GM12878 (cell line): ENCODE measurements around the gene DEUP1. TPM values are rescaled to one million over a fixed set of nuclear protein-coding genes. Genes with fewer than 3 reads are reported as not detected.

Experiments
- ATAC-seq: fragments of 200-7000 bp; cut with Tn5 transposase; 3 replicates; pipeline ENCODE4 v1.9.1; 2020; ENCODE audit warnings: mild to moderate bottlenecking, moderate library complexity
- BruUV-seq: library from RNA; stranded (reverse); fragments of 400-500 nt; replicated peaks from 2 replicates; lab custom pipeline; 2021; lab: Mats Ljungman, UMichigan
- CTCF ChIA-PET: fragments of 300-600 bp; sonication (Branson Sonifier 250); formaldehyde crosslinking; extraction: SDS; loops from one replicate; lab custom pipeline; 2021; ENCODE audit warnings: inconsistent platforms; lab: Yijun Ruan, JAX
- POLR2A ChIA-PET: fragments of 350-600 bp; formaldehyde crosslinking; extraction: SDS; loops from one replicate; lab custom pipeline; 2021; ENCODE audit warnings: inconsistent platforms; lab: Charles Lee
- RAD21 ChIA-PET: fragments of 300-600 bp; sonication (Branson Sonifier 250); formaldehyde crosslinking; loops from one replicate; lab custom pipeline; 2023; ENCODE audit warnings: antibody characterized with exemption; ENCODE audit not compliant: unreplicated experiment; lab: Charles Lee
- SMC1A ChIA-PET: fragments of 300-600 bp; sonication (Branson Sonifier 250); formaldehyde crosslinking; loops from one replicate; lab custom pipeline; 2023; ENCODE audit not compliant: unreplicated experiment, uncharacterized antibody; lab: Charles Lee
- DNase-seq: peaks from one replicate; pipeline ENCODE4 v3.0.0-alpha.2; 2011; ENCODE audit warnings: low read depth, low spot score
- FAIRE-seq: peaks from 3 replicates; lab custom pipeline; 2011; peaks lifted over from hg19 to GRCh38; lab: Jason Lieb, UNC
- H2AFZ ChIP-seq: 2 replicates; pipeline ENCODE4 v1.6.0; 2011; ENCODE audit warnings: low read depth, low read length, control low read depth; ENCODE audit not compliant: control insufficient read depth
- H3K27ac ChIP-seq: 2 replicates; pipeline ENCODE4 v1.5.1; 2011; ENCODE audit warnings: control low read depth; ENCODE audit not compliant: control insufficient read depth, insufficient read depth
- H3K27me3 ChIP-seq, 2 experiments: replicated peaks in 1 of 2; 2 replicates each; pipeline versions ENCODE4 v1.6.0 to v1.6.1; 2011; ENCODE audit warnings: low read length in 1 of 2; ENCODE audit not compliant: control insufficient read depth in 2 of 2, insufficient read depth in 2 of 2
- H3K36me3 ChIP-seq, 2 experiments: 2 replicates each; pipeline ENCODE4 v1.5.1; 2011; ENCODE audit warnings: low read length in 1 of 2; ENCODE audit not compliant: control insufficient read depth in 2 of 2, insufficient read depth in 2 of 2
- H3K4me1 ChIP-seq: 2 replicates; pipeline ENCODE4 v1.6.1; 2011; ENCODE audit warnings: mild to moderate bottlenecking, low read length, moderate library complexity, mixed read lengths; ENCODE audit not compliant: control insufficient read depth, insufficient read depth
- H3K4me2 ChIP-seq: 2 replicates; pipeline ENCODE4 v1.6.0; 2011; ENCODE audit warnings: control low read depth; ENCODE audit not compliant: control insufficient read depth, insufficient read depth
- H3K4me3 ChIP-seq: fragments of 200-600 bp; sonication (generic); 2 replicates; pipeline ENCODE4 v1.5.1; 2016
- H3K79me2 ChIP-seq: 2 replicates; pipeline ENCODE4 v1.6.0; 2011; ENCODE audit warnings: low read length; ENCODE audit not compliant: control insufficient read depth, insufficient read depth
- H3K9ac ChIP-seq: 2 replicates; pipeline ENCODE4 v1.8.0; 2011; ENCODE audit warnings: low read length, control low read depth, mixed read lengths; ENCODE audit not compliant: control insufficient read depth, insufficient read depth
- H3K9me3 ChIP-seq: replicated peaks from 3 replicates; pipeline ENCODE4 v1.5.1; 2011; ENCODE audit warnings: mild to moderate bottlenecking, low read length; ENCODE audit not compliant: control insufficient read depth, insufficient read depth
- H4K20me1 ChIP-seq: 2 replicates; pipeline ENCODE4 v1.6.0; 2011; ENCODE audit not compliant: control insufficient read depth, insufficient read depth
- CBFB ChIP-seq: IDR thresholded peaks from 2 replicates; pipeline ENCODE4 v1.6.1; 2016; ENCODE audit warnings: antibody characterized with exemption, low read depth
- EGR1 ChIP-seq, 2 experiments: IDR thresholded peaks; 1 replicate in 1 of 2; 2 replicates in 1 of 2; pipeline ENCODE4 v1.6.1; 2011 to 2012; ENCODE audit warnings: low read depth in 2 of 2, low read length in 2 of 2, borderline replicate concordance in 1 of 2, mild to moderate bottlenecking in 1 of 2, moderate library complexity in 1 of 2
- NRF1 ChIP-seq: conservative IDR thresholded peaks from 2 replicates; pipeline ENCODE4 v1.6.1; 2011; ENCODE audit warnings: mild to moderate bottlenecking, low read depth, low read length, improper control_type of control experiment
- PAX8 ChIP-seq: fragments of 450-650 bp; IDR thresholded peaks from 2 replicates; pipeline ENCODE4 v1.6.1; 2017; ENCODE audit warnings: mild to moderate bottlenecking, moderate library complexity
- POLR2AphosphoS5 ChIP-seq: IDR thresholded peaks from 2 replicates; pipeline ENCODE4 v1.6.1; 2011; ENCODE audit warnings: mild to moderate bottlenecking, low read length, inconsistent platforms
- TCF7 ChIP-seq: IDR thresholded peaks from 2 replicates; pipeline ENCODE4 v1.6.1; 2014; ENCODE audit warnings: antibody characterized with exemption, borderline replicate concordance
- ZNF274 ChIP-seq: IDR thresholded peaks from one replicate; pipeline ENCODE4 v1.8.0; 2011; ENCODE audit not compliant: insufficient read length, insufficient read depth
- WGBS: methylation state at CpG from one replicate; pipeline ENCODE4 v1.1.6; 2016; ENCODE audit warnings: low lambda C conversion rate; ENCODE audit not compliant: insufficient replicate concordance, insufficient coverage; ENCODE audit errors: missing lambda C conversion rate; 5-methylcytosine and 5-hydroxymethylcytosine counted together
- in situ Hi-C: fragments of 300-500 bp; cut with MboI; formaldehyde crosslinking; loops from 9 replicates; pipeline ENCODE4 v1.14.3; 2018; ENCODE audit warnings: mixed read lengths
- intact Hi-C: fragments of 100-400 bp; cut with micrococcal nuclease; formaldehyde crosslinking; loops from one replicate; pipeline ENCODE4 v1.14.2; 2022; ENCODE audit not compliant: unreplicated experiment
- polyA plus RNA-seq, 11 experiments: library from polyadenylated mRNA; depleted of rRNA in 4 of 11; unstranded in 6 of 11; stranded (reverse) in 5 of 11; fragments of >200 nt; fragmentation: Nextera tagmentation in 4 of 11; fragmentation: Illumina TruSeq in 1 of 11; extraction: Ambion mirVana in 4 of 11; extraction: Trizol in 1 of 11; gene quantifications; 1 replicate in 1 of 11; 2 replicates in 10 of 11; pipeline versions ENCODE4 v1.2.1 to v1.2.3, GENCODE V29; 2011 to 2016; ENCODE audit warnings: inconsistent platforms in 2 of 11, missing spikeins in 2 of 11, low read depth in 1 of 11
- total RNA-seq, 4 experiments: library from RNA; depleted of rRNA in 3 of 4; stranded (reverse); fragments of >200 nt in 3 of 4; fragmentation: Illumina TruSeq in 1 of 4; extraction: Trizol in 1 of 4; gene quantifications; 2 replicates each; pipeline versions ENCODE4 v1.2.1 to v1.2.3, GENCODE V29; 2013 to 2021
- TF ChIP-seq, protein P1 (sequence below): fragments of 450-650 bp; IDR thresholded peaks from 2 replicates; pipeline ENCODE4 v1.6.1; 2014; ENCODE audit warnings: mild to moderate bottlenecking
- TF ChIP-seq, protein P2 (sequence below): IDR thresholded peaks from 2 replicates; pipeline ENCODE4 v1.6.1; 2011; ENCODE audit warnings: low read depth, low read length, improper control_type of control experiment, borderline replicate concordance
- TF ChIP-seq, protein P3 (sequence below): fragments of 450-650 bp; formaldehyde crosslinking; IDR thresholded peaks from 2 replicates; pipeline ENCODE4 v1.4.0; 2020; ENCODE audit warnings: mild to moderate bottlenecking, moderate library complexity
- TF ChIP-seq, protein P4 (sequence below): IDR thresholded peaks from 2 replicates; pipeline ENCODE4 v1.6.1; 2012; ENCODE audit warnings: low read depth, low read length, improper control_type of control experiment
- TF ChIP-seq, protein P5 (sequence below): IDR thresholded peaks from 2 replicates; pipeline ENCODE4 v1.6.1; 2012; ENCODE audit warnings: mild to moderate bottlenecking, low read depth, low read length
- TF ChIP-seq, protein P6 (sequence below): IDR thresholded peaks from 2 replicates; pipeline ENCODE4 v1.6.1; 2011; ENCODE audit warnings: low read depth, mild to moderate bottlenecking, low read length, moderate library complexity, borderline replicate concordance; ENCODE audit errors: extremely low read depth

The DEUP1 gene
- total and polyA plus RNA-seq, 10 of the 15 experiments (the other 5 are each of a cell fraction or from before 2014, with no cell fraction given): 0.12 TPM; not detected in 9

DNA sequence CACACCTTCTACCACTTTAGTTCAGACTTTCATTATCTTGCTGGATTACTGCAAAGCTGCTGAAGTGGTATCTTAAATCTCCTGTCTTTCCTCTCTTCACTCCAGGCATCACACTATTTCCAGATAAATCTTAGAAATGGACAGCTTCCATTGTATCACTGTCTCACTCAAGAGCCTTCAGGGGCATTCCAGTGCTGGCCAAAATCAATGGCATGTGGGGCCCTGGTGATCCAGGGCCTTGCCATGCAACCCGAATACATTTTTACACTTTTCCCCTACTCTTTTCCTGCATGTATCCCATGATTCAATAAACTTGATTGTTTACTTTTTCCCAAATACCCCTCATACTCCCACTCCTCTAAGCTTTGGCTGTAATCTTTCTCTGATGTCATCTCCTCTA, 39.4 kb upstream of the DEUP1 start:
- Histone ChIP-seq H3K4me1 (peaks cover 16% of the 10 kb centered on the region), H3K27me3 (no peaks in the 10 kb centered on the region), H3K4me2 (no peak overlapping the region), H3K79me2 (no peaks in the 10 kb centered on the region), H3K9me3 (no peaks in the 10 kb centered on the region; the same call in 2 of the 3 replicates), H2AFZ (no peak overlapping the region), H4K20me1 (no peaks in the 10 kb centered on the region), H3K4me3 (no peak overlapping the region), H3K36me3 (no peaks in the 10 kb centered on the region), H3K27ac (no peak overlapping the region), H3K9ac (no peak overlapping the region)
- ATAC-seq: no peak
- WGBS: 0% methylated on average over 1 of the region's 1 CpG
- in situ Hi-C loops (no loop called here), intact Hi-C loops (no loop called here)
- ChIA-PET RAD21 (no interaction called here), POLR2A (no interaction called here), CTCF (no interaction called here), SMC1A (no interaction called here)
- no TSS peak for BruUV-seq
- FAIRE-seq: no peak
- DNase-seq: no peak
- TF ChIP-seq POLR2AphosphoS5 (no peak), CBFB (no peak), NRF1 (no peak), EGR1 (IDR thresholded peaks at IDR 0.05; ENCODE audit: borderline replicate concordance in 1 of 2, low read depth in 2 of 2, low read length in 2 of 2) (no peak), PAX8 (no peak), TCF7 (no peak), ZNF274 (no peak)
- TF ChIP-seq, protein P1, sequence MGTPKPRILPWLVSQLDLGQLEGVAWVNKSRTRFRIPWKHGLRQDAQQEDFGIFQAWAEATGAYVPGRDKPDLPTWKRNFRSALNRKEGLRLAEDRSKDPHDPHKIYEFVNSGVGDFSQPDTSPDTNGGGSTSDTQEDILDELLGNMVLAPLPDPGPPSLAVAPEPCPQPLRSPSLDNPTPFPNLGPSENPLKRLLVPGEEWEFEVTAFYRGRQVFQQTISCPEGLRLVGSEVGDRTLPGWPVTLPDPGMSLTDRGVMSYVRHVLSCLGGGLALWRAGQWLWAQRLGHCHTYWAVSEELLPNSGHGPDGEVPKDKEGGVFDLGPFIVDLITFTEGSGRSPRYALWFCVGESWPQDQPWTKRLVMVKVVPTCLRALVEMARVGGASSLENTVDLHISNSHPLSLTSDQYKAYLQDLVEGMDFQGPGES: no peak
- TF ChIP-seq, protein P2, sequence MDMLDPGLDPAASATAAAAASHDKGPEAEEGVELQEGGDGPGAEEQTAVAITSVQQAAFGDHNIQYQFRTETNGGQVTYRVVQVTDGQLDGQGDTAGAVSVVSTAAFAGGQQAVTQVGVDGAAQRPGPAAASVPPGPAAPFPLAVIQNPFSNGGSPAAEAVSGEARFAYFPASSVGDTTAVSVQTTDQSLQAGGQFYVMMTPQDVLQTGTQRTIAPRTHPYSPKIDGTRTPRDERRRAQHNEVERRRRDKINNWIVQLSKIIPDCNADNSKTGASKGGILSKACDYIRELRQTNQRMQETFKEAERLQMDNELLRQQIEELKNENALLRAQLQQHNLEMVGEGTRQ: no peak
- TF ChIP-seq, protein P3, sequence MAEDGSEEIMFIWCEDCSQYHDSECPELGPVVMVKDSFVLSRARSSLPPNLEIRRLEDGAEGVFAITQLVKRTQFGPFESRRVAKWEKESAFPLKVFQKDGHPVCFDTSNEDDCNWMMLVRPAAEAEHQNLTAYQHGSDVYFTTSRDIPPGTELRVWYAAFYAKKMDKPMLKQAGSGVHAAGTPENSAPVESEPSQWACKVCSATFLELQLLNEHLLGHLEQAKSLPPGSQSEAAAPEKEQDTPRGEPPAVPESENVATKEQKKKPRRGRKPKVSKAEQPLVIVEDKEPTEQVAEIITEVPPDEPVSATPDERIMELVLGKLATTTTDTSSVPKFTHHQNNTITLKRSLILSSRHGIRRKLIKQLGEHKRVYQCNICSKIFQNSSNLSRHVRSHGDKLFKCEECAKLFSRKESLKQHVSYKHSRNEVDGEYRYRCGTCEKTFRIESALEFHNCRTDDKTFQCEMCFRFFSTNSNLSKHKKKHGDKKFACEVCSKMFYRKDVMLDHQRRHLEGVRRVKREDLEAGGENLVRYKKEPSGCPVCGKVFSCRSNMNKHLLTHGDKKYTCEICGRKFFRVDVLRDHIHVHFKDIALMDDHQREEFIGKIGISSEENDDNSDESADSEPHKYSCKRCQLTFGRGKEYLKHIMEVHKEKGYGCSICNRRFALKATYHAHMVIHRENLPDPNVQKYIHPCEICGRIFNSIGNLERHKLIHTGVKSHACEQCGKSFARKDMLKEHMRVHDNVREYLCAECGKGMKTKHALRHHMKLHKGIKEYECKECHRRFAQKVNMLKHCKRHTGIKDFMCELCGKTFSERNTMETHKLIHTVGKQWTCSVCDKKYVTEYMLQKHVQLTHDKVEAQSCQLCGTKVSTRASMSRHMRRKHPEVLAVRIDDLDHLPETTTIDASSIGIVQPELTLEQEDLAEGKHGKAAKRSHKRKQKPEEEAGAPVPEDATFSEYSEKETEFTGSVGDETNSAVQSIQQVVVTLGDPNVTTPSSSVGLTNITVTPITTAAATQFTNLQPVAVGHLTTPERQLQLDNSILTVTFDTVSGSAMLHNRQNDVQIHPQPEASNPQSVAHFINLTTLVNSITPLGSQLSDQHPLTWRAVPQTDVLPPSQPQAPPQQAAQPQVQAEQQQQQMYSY (CRISPR knock-in tag): no peak
- TF ChIP-seq, protein P4, sequence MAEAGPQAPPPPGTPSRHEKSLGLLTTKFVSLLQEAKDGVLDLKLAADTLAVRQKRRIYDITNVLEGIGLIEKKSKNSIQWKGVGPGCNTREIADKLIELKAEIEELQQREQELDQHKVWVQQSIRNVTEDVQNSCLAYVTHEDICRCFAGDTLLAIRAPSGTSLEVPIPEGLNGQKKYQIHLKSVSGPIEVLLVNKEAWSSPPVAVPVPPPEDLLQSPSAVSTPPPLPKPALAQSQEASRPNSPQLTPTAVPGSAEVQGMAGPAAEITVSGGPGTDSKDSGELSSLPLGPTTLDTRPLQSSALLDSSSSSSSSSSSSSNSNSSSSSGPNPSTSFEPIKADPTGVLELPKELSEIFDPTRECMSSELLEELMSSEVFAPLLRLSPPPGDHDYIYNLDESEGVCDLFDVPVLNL: no peak
- TF ChIP-seq, protein P5, sequence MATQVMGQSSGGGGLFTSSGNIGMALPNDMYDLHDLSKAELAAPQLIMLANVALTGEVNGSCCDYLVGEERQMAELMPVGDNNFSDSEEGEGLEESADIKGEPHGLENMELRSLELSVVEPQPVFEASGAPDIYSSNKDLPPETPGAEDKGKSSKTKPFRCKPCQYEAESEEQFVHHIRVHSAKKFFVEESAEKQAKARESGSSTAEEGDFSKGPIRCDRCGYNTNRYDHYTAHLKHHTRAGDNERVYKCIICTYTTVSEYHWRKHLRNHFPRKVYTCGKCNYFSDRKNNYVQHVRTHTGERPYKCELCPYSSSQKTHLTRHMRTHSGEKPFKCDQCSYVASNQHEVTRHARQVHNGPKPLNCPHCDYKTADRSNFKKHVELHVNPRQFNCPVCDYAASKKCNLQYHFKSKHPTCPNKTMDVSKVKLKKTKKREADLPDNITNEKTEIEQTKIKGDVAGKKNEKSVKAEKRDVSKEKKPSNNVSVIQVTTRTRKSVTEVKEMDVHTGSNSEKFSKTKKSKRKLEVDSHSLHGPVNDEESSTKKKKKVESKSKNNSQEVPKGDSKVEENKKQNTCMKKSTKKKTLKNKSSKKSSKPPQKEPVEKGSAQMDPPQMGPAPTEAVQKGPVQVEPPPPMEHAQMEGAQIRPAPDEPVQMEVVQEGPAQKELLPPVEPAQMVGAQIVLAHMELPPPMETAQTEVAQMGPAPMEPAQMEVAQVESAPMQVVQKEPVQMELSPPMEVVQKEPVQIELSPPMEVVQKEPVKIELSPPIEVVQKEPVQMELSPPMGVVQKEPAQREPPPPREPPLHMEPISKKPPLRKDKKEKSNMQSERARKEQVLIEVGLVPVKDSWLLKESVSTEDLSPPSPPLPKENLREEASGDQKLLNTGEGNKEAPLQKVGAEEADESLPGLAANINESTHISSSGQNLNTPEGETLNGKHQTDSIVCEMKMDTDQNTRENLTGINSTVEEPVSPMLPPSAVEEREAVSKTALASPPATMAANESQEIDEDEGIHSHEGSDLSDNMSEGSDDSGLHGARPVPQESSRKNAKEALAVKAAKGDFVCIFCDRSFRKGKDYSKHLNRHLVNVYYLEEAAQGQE: no peak
- TF ChIP-seq, protein P6, sequence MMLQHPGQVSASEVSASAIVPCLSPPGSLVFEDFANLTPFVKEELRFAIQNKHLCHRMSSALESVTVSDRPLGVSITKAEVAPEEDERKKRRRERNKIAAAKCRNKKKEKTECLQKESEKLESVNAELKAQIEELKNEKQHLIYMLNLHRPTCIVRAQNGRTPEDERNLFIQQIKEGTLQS: no peak
